ENCODE measurements around the gene NAIF1.

Gene NAIF1

DNA sequence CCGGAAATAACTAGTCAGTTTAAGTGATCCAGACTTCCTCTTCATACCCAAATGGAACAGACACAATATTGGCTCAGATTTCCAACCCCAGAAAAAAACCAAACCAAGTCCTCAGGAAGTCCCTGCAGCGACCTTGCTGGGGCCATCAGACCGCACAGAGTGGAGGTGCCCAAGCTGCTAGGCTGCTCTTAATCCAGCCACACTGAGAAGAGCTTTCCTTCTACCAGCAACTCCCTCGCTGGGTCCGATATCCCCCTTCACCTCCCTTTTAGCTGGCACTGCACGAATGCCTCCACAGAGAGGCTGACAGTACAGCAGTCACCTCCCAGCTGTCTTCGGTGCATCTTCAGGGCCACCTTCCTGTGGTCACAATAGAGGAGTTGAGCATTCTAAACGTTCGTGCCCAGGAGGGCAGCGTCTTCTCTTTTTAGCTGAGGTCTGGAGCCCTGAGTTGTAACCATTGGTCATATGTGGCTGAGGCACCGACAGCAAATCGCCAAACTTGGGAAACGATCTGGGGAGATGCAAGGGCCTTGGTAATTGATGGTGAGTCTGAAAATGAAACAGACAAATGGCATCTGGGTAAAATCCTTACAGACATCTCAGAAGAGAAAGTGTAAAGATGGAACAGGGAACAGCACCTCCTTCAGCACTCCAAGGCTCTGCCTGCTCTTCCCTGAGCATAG lies 5.7 kb downstream of the NAIF1 start:
- TF ChIP-seq Cebpa-rat (IDR thresholded peaks at IDR 0.05) = no peak
- Histone ChIP-seq H3K9me3 (replicated peaks in 1 of 11) (peaks cover 0 to 7% (median 0%) of the 10 kb centered on the region in 11 experiments; a peak in 4 of 22 replicates), H3K27me3 (no peaks in the 10 kb centered on the region), H3K4me2 (peak overlapping the region; percentile 86 to 100 (median 97)), H3K27ac (peak overlapping the region; percentile 56 to 99 (median 97)), H4K20me1 (no peaks in the 10 kb centered on the region), H3K4me3 (peak overlapping the region; percentile 18 to 98 (median 42); a peak in 18 of 20 replicates), H3K36me3 (peaks cover 4 to 15% (median 9%) of the 10 kb centered on the region in 11 experiments; a peak in 12 of 22 replicates), H3K9ac (peak overlapping the region; percentile 68 to 97 (median 86)), H3K4me1 (peaks cover 65 to 99% (median 88%) of the 10 kb centered on the region in 10 experiments)

DNA sequence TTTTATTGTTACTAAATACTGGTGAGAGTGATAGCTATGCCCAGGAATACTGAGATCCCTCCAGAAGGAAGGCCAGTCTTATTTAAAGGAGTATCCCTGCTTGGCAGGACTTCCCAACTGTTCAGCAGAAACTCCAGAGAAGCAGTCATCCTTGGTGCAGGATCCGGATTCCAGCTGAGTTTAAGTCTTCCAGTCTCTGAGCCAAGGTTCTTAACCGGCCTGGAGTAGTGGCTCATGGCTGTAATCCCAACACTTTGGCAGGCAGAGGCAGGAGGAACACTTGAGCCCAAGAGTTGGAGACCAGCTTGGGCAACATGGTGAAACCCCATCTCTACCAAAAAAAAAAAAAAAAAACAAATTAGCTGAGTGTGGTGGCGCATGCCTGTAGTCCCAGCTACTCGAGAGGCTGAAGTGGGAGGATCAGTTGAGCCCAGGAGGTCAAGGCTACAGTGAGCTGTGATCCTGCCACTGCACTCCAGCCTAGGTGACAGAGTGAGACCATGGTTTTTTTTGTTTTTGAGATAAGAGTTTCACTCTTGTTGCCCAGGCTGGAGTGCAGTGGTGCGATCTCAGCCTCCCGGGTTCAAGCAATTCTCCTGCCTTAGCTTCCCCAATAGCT lies 7.6 kb downstream of the NAIF1 start:
- Histone ChIP-seq H3K27me3 (no peaks in the 10 kb centered on the region), H3K9ac (no peak overlapping the region), H3K4me3 (no peak overlapping the region), H3K9me3 (replicated peaks in 1 of 11) (no peaks in the 10 kb centered on the region), H3K27ac (peak overlapping the region in 7 of 11 experiments; percentile 13 to 97 (median 37); a peak in 7 of 22 replicates), H3K4me1 (peaks cover 65 to 99% (median 87%) of the 10 kb centered on the region in 10 experiments), H3K4me2 (peak overlapping the region in 5 of 11 experiments; percentile 2 to 99 (median 8); a peak in 6 of 22 replicates), H3K36me3 (peaks cover 0 to 6% (median 0%) of the 10 kb centered on the region in 11 experiments; a peak in 4 of 22 replicates), H4K20me1 (no peaks in the 10 kb centered on the region)
- no peak for TF ChIP-seq Cebpa-rat (IDR thresholded peaks at IDR 0.05)

DNA sequence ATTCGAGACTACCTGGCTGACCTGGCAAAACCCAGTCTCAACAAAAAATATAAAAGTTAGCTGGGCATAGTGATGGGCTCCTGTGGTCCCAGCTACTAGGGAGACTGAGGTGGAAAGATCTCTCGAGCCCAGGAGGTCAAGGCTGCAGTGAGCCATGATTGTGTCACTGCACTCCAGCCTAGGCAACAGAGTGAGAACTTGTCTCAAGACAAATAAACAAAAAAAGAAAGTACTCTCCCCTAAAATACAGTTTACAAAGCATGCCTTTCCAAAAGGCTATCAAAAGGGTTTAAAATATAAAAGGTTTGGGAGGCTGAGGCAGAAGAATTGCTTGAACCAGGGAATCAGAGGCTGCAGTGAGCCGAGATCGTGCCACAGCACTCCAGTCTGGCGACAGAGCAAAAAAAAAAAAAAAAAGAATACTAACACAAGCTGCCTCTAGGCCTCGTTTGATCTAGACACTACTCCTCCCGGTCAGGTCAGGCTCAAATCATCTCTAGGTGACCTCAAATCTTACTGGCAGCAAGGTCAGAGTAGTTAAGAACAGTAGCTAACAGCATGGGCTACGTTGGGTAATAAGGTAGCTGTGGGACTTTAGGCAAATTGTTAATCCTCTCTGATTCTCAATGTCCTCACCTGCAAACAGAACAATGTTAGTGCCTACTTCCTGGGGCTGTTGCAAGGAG lies 9.3 kb downstream of the NAIF1 start:
- H3K36me3 ChIP-seq = no peaks in the 10 kb centered on the region
- H3K4me2 ChIP-seq = peak overlapping the region in 6 of 11 experiments; percentile 23 to 80 (median 78); a peak in 7 of 22 replicates
- peaks cover 52 to 99% (median 87%) of the 10 kb centered on the region in 10 experiments for H3K4me1 ChIP-seq
- no peak overlapping the region for H3K4me3 ChIP-seq
- no peak for TF ChIP-seq Cebpa-rat (IDR thresholded peaks at IDR 0.05)
- H4K20me1 ChIP-seq = no peaks in the 10 kb centered on the region
- H3K9ac ChIP-seq = no peak overlapping the region
- peak overlapping the region in 7 of 11 experiments; percentile 7 to 68 (median 42); a peak in 8 of 22 replicates for H3K27ac ChIP-seq
- H3K27me3 ChIP-seq = no peaks in the 10 kb centered on the region
- H3K9me3 ChIP-seq (replicated peaks in 1 of 11) = no peaks in the 10 kb centered on the region

DNA sequence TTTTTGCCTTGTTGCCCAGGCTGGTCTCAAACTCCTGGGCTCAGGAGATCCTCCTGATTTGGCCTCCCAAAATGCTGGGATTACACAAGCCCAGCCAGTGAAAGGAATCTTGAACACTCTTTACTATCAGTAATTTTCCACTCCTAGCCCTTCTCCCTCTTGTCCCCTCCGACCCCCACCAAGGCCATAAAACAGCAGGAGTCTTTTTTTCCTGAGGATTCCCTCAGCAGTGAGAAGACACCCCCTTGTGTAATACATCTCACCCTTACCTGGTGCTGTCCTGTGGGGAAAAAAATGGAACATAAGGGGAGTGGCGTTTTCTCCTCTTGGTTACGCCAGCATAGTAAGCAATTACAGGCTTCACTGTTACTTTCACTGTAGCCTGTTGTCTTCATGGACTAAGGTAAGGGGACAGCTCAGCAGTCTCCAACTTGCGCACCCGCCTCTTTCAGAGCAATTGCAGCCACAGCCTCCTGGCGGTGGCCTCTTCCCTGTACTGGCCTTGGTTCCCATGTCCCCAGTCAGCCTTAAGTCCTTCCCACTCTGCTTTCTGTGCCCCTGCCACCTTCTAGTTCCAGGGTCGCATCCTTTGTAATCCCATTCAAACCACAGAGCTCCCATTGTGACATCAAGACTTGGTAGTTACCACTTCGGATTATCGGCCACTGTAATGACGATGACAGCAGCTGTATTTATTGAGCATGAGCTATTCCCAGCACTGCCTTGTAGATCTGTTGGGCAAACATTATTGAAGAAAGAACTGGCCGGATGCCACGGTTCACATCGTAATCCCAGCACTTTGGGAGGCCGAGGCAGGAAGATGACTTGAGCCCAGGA lies 10.0 kb downstream of the NAIF1 start:
- H3K27ac ChIP-seq = peak overlapping the region in 9 of 11 experiments; percentile 26 to 68 (median 64); a peak in 13 of 22 replicates

DNA sequence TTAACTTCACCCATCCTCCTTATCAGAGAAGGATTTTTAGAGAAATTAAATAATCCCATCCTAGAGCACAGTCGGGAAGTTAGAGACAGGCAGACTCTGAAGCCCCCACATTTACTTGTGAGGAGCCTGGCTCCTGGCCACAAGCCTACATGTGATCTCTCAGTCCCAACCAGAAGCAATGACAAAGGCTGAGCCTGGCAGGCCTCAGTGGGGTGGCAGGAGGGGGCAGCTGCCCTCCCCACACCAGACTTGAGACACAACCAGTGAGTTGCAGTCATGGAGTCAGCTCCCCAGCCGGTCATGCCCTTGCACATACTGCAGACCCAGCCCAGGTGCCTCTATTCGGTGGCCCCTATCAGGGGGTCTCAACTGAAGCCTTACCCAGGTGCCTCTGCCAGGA lies 11.0 kb downstream of the NAIF1 start:
- no peaks in the 10 kb centered on the region for H3K27me3 ChIP-seq
- H3K4me2 ChIP-seq = peak overlapping the region; percentile 72 to 93 (median 78)
- no peak for TF ChIP-seq Cebpa-rat (IDR thresholded peaks at IDR 0.05)
- no peaks in the 10 kb centered on the region for H3K36me3 ChIP-seq
- no peaks in the 10 kb centered on the region for H3K9me3 ChIP-seq (replicated peaks in 1 of 11)
- peak overlapping the region; percentile 26 to 68 (median 63); a peak in 21 of 22 replicates for H3K27ac ChIP-seq
- H4K20me1 ChIP-seq = no peaks in the 10 kb centered on the region
- peaks cover 34 to 92% (median 73%) of the 10 kb centered on the region in 10 experiments for H3K4me1 ChIP-seq
- H3K9ac ChIP-seq = peak overlapping the region in 10 of 11 experiments; percentile 3 to 56 (median 43); a peak in 11 of 22 replicates
- no peak overlapping the region for H3K4me3 ChIP-seq

More for the DNA sequence above, 10.0 kb downstream of the NAIF1 start:
- H3K4me3 ChIP-seq = no peak overlapping the region
- TF ChIP-seq Cebpa-rat (IDR thresholded peaks at IDR 0.05) = no peak
- peak overlapping the region in 9 of 11 experiments; percentile 77 to 93 (median 78); a peak in 14 of 22 replicates for H3K4me2 ChIP-seq
- H4K20me1 ChIP-seq = no peaks in the 10 kb centered on the region
- H3K27me3 ChIP-seq = no peaks in the 10 kb centered on the region
- no peaks in the 10 kb centered on the region for H3K36me3 ChIP-seq
- no peaks in the 10 kb centered on the region for H3K9me3 ChIP-seq (replicated peaks in 1 of 11)
- no peak overlapping the region; a peak in 3 of 22 replicates for H3K9ac ChIP-seq
- H3K4me1 ChIP-seq = peaks cover 44 to 99% (median 80%) of the 10 kb centered on the region in 10 experiments

DNA sequence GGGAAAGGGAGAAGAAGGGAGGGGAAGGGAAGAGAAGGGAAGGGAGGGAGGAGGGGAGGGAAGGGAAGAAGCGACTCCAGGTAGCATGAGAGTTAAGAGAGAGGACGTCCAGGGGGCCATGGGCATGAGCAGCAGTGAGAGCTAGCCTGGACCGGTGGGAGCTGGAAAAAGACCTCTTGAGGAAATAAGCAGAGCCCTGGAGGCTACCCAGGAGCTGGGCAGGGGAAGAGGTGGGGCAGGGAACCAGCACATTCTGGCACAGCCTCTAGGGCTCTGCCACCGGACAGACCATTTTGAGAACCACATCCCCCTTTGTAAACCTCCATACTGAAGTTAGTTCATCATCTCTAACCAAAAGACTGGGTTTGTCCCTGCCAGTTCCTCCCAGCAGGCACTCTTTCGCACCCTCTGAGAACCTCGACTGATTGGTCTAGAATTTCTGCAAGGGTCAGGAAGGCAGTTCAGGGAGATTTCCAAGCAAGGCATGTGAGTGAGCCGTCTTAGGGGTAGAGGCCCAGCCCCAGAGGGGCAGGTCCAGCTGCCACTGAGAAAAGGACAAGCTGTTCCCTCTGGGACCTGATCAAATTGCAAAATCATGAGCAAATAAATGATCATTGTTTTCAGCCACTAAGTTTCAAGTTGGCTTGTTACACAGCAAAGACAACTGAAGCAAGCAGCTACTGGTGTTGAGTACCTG lies 11.6 kb downstream of the NAIF1 start:
- H3K4me2 ChIP-seq = peak overlapping the region; percentile 72 to 93 (median 78)
- no peaks in the 10 kb centered on the region for H3K36me3 ChIP-seq
- peak overlapping the region in 10 of 11 experiments; percentile 6 to 56 (median 47); a peak in 12 of 22 replicates for H3K9ac ChIP-seq
- H3K4me3 ChIP-seq = no peak overlapping the region
- no peaks in the 10 kb centered on the region for H4K20me1 ChIP-seq
- H3K27ac ChIP-seq = peak overlapping the region; percentile 26 to 68 (median 63); a peak in 21 of 22 replicates
- H3K9me3 ChIP-seq (replicated peaks in 1 of 11) = no peaks in the 10 kb centered on the region
- TF ChIP-seq Cebpa-rat (IDR thresholded peaks at IDR 0.05) = no peak
- peaks cover 28 to 92% (median 70%) of the 10 kb centered on the region in 10 experiments for H3K4me1 ChIP-seq
- no peaks in the 10 kb centered on the region for H3K27me3 ChIP-seq

DNA sequence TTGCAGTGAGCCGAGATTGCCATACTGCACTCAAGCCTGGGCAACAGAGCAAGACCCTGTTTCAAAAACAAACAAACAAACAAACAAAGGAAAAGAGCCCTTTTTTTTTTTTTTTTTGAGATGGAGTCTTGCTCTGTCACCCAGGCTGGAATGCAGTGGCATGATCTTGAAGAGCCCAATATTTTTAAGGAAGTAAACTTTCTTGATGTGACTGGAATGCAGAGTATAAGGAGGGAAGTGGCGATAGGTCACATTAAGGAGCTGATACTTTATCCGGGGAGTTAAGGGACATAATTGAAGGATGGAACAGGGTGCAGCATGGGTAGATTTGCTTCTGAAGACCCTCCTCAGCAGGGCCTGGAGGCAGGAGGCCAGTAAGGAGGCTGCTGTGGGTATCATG lies 13.0 kb downstream of the NAIF1 start:
- Histone ChIP-seq H3K27me3 (no peaks in the 10 kb centered on the region), H3K4me2 (peak overlapping the region in 10 of 11 experiments; percentile 10 to 93 (median 76); a peak in 16 of 22 replicates), H3K36me3 (no peaks in the 10 kb centered on the region), H3K9me3 (replicated peaks in 1 of 11) (no peaks in the 10 kb centered on the region), H3K27ac (peak overlapping the region in 8 of 11 experiments; percentile 30 to 85 (median 72); a peak in 16 of 22 replicates), H3K9ac (peak overlapping the region in 7 of 11 experiments; percentile 16 to 74 (median 59); a peak in 12 of 22 replicates), H3K4me3 (no peak overlapping the region), H3K4me1 (peaks cover 25 to 78% (median 60%) of the 10 kb centered on the region in 10 experiments), H4K20me1 (no peaks in the 10 kb centered on the region)
- no peak for TF ChIP-seq Cebpa-rat (IDR thresholded peaks at IDR 0.05)

All from BLaER1 treated with 17β-estradiol and CSF1 and Interleukin-3, amounts not matched to agents 10 nM and 100 nM (cell line).